ENCODE measurements around the gene OR1L6. TPM values are rescaled to one million over a fixed set of nuclear protein-coding genes. Genes with fewer than 3 reads are reported as not detected.

OR1L6 gene
- total RNA-seq, 1 donor from 2014 or later: not detected

Other genes with a start within 250 kb of the OR1L6 start
- not detected for gene OR1J2, start 231.5 kb upstream of the OR1L6 start, total RNA-seq
- not detected for gene OR1J4, start 223.2 kb upstream of the OR1L6 start, total RNA-seq
- gene OR1N1, start 215.0 kb upstream of the OR1L6 start, total RNA-seq: not detected
- not detected for gene OR1N2, start 189.2 kb upstream of the OR1L6 start, total RNA-seq
- gene OR1L8, start 158.9 kb upstream of the OR1L6 start, total RNA-seq: 0.10 TPM
- gene OR1Q1, start 127.6 kb upstream of the OR1L6 start, total RNA-seq: not detected
- gene OR1B1, start 84.7 kb upstream of the OR1L6 start, total RNA-seq: not detected
- gene OR1L1, start 80.6 kb upstream of the OR1L6 start, total RNA-seq: not detected
- not detected for gene OR1L3, start 67.2 kb upstream of the OR1L6 start, total RNA-seq
- not detected for gene OR1L4, start 18.3 kb upstream of the OR1L6 start, total RNA-seq
- gene OR5C1, start 46.6 kb downstream of the OR1L6 start, total RNA-seq: not detected
- not detected for gene OR1K1, start 57.8 kb downstream of the OR1L6 start, total RNA-seq
- gene PDCL, start 86.3 kb downstream of the OR1L6 start, total RNA-seq: 28.3 TPM
- 39.3 TPM for gene RC3H2, start 163.1 kb downstream of the OR1L6 start, total RNA-seq
- 23.5 TPM for gene ZBTB6, start 171.0 kb downstream of the OR1L6 start, total RNA-seq
- gene ZBTB26, start 189.2 kb downstream of the OR1L6 start, total RNA-seq: 6.7 TPM
- gene RABGAP1, start 198.7 kb downstream of the OR1L6 start, total RNA-seq: 66.8 TPM

Measured in skin of body (tissue), 1 donor.